ENCODE results near the gene ALKBH1.

GRCh38 chr14:77673193-77673592 is 34.6 kb downstream of the ALKBH1 start:
- TF ChIP-seq CTCF (IDR thresholded peaks at IDR 0.05) (no peak), POLR2A (IDR thresholded peaks at IDR 0.05) (no peak), EP300 (IDR thresholded peaks at IDR 0.05) (no peak)
